Measurements from ENCODE around the gene SLC12A2.

- no peak for TF ChIP-seq CTCF (conservative IDR thresholded peaks at IDR 0.05; ENCODE audit: low read length)
- TF ChIP-seq EZH2phosphoT487 (IDR thresholded peaks at IDR 0.05; ENCODE audit: borderline replicate concordance, low read depth, low read length): no peak
Measured at GRCh38 chr5:128118214-128118613, 34.6 kb downstream of the SLC12A2 start.
